H1 (cell line): ENCODE data around the gene SCN7A. TPM values are rescaled to one million over a fixed set of nuclear protein-coding genes. Genes with fewer than 3 reads are reported as not detected.

Experiments
- CTCF ChIA-PET: fragments of 300-600 bp; sonication (Branson Sonifier 250); formaldehyde crosslinking; loops from one replicate; lab custom pipeline; 2021; ENCODE audit not compliant: partially characterized antibody; lab: Charles Lee
- POLR2A ChIA-PET: fragments of 300-600 bp; sonication (Branson Sonifier 250); formaldehyde crosslinking; loops from one replicate; lab custom pipeline; 2021; ENCODE audit warnings: inconsistent platforms; ENCODE audit not compliant: partially characterized antibody; lab: Charles Lee
- DNase-seq, 2 experiments: peaks; one replicate each; pipeline versions ENCODE4 v3.0.0 to v3.0.0-alpha.2; 2010 to 2022; ENCODE audit warnings: low spot score in 2 of 2, low read depth in 1 of 2, mixed read lengths in 1 of 2
- FAIRE-seq: peaks from 2 replicates; lab custom pipeline; 2011; peaks lifted over from hg19 to GRCh38; lab: Jason Lieb, UNC
- H2AFZ ChIP-seq: 2 replicates; pipeline ENCODE4 v1.8.1; 2012; ENCODE audit warnings: low read length, inconsistent platforms
- H2AK5ac ChIP-seq: 2 replicates; pipeline ENCODE4 v1.6.1; 2013; ENCODE audit warnings: low read depth, low read length
- H2BK120ac ChIP-seq: replicated peaks from 2 replicates; pipeline ENCODE3; 2013; ENCODE audit warnings: low read depth, low read length, inconsistent platforms
- H2BK12ac ChIP-seq: 2 replicates; pipeline ENCODE4 v1.6.1; 2013; ENCODE audit warnings: low read depth, low read length
- H2BK15ac ChIP-seq: 2 replicates; pipeline ENCODE4 v1.6.1; 2013; ENCODE audit warnings: low read length
- H2BK20ac ChIP-seq: 2 replicates; pipeline ENCODE4 v1.6.1; 2013; ENCODE audit warnings: low read length
- H2BK5ac ChIP-seq: 2 replicates; pipeline ENCODE4 v1.6.1; 2013; ENCODE audit warnings: low read depth, low read length
- H3K14ac ChIP-seq: 2 replicates; pipeline ENCODE4 v1.6.1; 2013; ENCODE audit warnings: inconsistent platforms; ENCODE audit not compliant: insufficient read length
- H3K18ac ChIP-seq: 2 replicates; pipeline ENCODE4 v1.6.1; 2013; ENCODE audit warnings: low read length; ENCODE audit errors: extremely low read depth
- H3K23ac ChIP-seq: 2 replicates; pipeline ENCODE4 v1.6.1; 2013; ENCODE audit warnings: inconsistent platforms; ENCODE audit not compliant: insufficient read length
- H3K23me2 ChIP-seq: 2 replicates; pipeline ENCODE4 v1.6.1; 2013; ENCODE audit warnings: low read depth, low read length
- H3K27ac ChIP-seq: 2 replicates; pipeline ENCODE4 v1.6.1; 2011; ENCODE audit warnings: low read depth, low read length, inconsistent platforms
- H3K27me3 ChIP-seq, 4 experiments: replicated peaks in 1 of 4; 1 replicate in 1 of 4; 2 replicates in 3 of 4; pipeline versions ENCODE4 v1.6.1 to v1.8.1; 2011 to 2013; ENCODE audit warnings: low read length in 3 of 4, mild to moderate bottlenecking in 3 of 4, inconsistent platforms in 2 of 4, mixed read lengths in 2 of 4, moderate library complexity in 1 of 4; ENCODE audit not compliant: control insufficient read depth in 3 of 4, insufficient read depth in 3 of 4; ENCODE audit errors: extremely low read depth in 1 of 4
- H3K36me3 ChIP-seq, 4 experiments: 2 replicates each; pipeline versions ENCODE4 v1.6.1 to v1.8.1; 2011 to 2013; ENCODE audit warnings: mild to moderate bottlenecking in 4 of 4, low read length in 3 of 4, moderate library complexity in 2 of 4, control low read depth in 1 of 4, inconsistent platforms in 1 of 4; ENCODE audit not compliant: insufficient read depth in 4 of 4, control insufficient read depth in 2 of 4
- H3K4ac ChIP-seq: replicated peaks from 2 replicates; pipeline ENCODE3; 2013; ENCODE audit warnings: low read length, low read depth, mixed read lengths, inconsistent platforms; ENCODE audit not compliant: insufficient read length
- H3K4me1 ChIP-seq, 4 experiments: replicated peaks in 1 of 4; 1 replicate in 1 of 4; 2 replicates in 3 of 4; pipeline versions ENCODE4 v1.6.1 to v1.8.1; 2011 to 2013; ENCODE audit warnings: low read length in 3 of 4, inconsistent platforms in 2 of 4, mixed read lengths in 1 of 4; ENCODE audit not compliant: insufficient read depth in 4 of 4, control insufficient read depth in 3 of 4
- H3K4me2 ChIP-seq, 2 experiments: 2 replicates each; pipeline versions ENCODE4 v1.6.1 to v1.8.1; 2011 to 2013; ENCODE audit warnings: low read depth in 2 of 2, low read length in 2 of 2, control low read depth in 1 of 2, inconsistent platforms in 1 of 2, mild to moderate bottlenecking in 1 of 2; ENCODE audit not compliant: insufficient read depth in 1 of 2
- H3K4me3 ChIP-seq, 4 experiments: fragments of 200-600, 300-600 bp in 1 of 4; sonication (generic), shearing (Covaris generic), sonication (Bioruptor Twin) in 1 of 4; 2 replicates each; pipeline versions ENCODE4 v1.5.1 to v1.8.1; 2011 to 2016; ENCODE audit warnings: low read length in 4 of 4, low read depth in 3 of 4, control low read depth in 2 of 4, inconsistent platforms in 2 of 4, mild to moderate bottlenecking in 2 of 4, mixed read lengths in 1 of 4, moderate library complexity in 1 of 4; ENCODE audit not compliant: insufficient read depth in 2 of 4; ENCODE audit errors: extremely low read depth in 1 of 4
- H3K56ac ChIP-seq: replicated peaks from 2 replicates; pipeline ENCODE3; 2013; ENCODE audit warnings: low read depth, mild to moderate bottlenecking, mixed read lengths, low read length, inconsistent platforms; ENCODE audit not compliant: insufficient read length
- H3K79me1 ChIP-seq: 2 replicates; pipeline ENCODE4 v1.6.1; 2013; ENCODE audit warnings: low read depth, low read length, control low read depth
- H3K79me2 ChIP-seq, 2 experiments: 2 replicates each; pipeline versions ENCODE4 v1.6.1 to v1.8.1; 2012 to 2013; ENCODE audit warnings: low read length in 2 of 2, mild to moderate bottlenecking in 2 of 2, inconsistent platforms in 1 of 2; ENCODE audit not compliant: insufficient read depth in 2 of 2, control insufficient read depth in 1 of 2
- H3K9ac ChIP-seq, 4 experiments: replicated peaks in 1 of 4; 1 replicate in 1 of 4; 2 replicates in 3 of 4; pipeline versions ENCODE4 v1.6.1 to v1.8.1; 2011 to 2013; ENCODE audit warnings: low read depth in 3 of 4, low read length in 3 of 4, control low read depth in 2 of 4, mild to moderate bottlenecking in 2 of 4, moderate library complexity in 2 of 4, inconsistent platforms in 1 of 4; ENCODE audit errors: extremely low read depth in 1 of 4
- H3K9me3 ChIP-seq, 2 experiments: 2 replicates each; pipeline versions ENCODE4 v1.6.1 to v1.8.1; 2012 to 2013; ENCODE audit warnings: mild to moderate bottlenecking in 2 of 2, moderate library complexity in 2 of 2, control low read depth in 1 of 2, inconsistent platforms in 1 of 2, low read depth in 1 of 2, low read length in 1 of 2, mixed read lengths in 1 of 2; ENCODE audit not compliant: insufficient read depth in 2 of 2
- H4K20me1 ChIP-seq, 2 experiments: replicated peaks in 1 of 2; 2 replicates each; pipeline versions ENCODE3 to v1.8.1; 2011 to 2013; ENCODE audit warnings: inconsistent platforms in 2 of 2, low read length in 2 of 2, mild to moderate bottlenecking in 1 of 2; ENCODE audit not compliant: insufficient read depth in 2 of 2, control insufficient read depth in 1 of 2
- H4K5ac ChIP-seq: 2 replicates; pipeline ENCODE4 v1.6.1; 2013; ENCODE audit warnings: low read length, low read depth, mixed read lengths, inconsistent platforms; ENCODE audit not compliant: insufficient read length
- H4K8ac ChIP-seq: 2 replicates; pipeline ENCODE4 v1.8.0; 2013; ENCODE audit warnings: mild to moderate bottlenecking, moderate library complexity, low read length, inconsistent platforms; ENCODE audit not compliant: insufficient read depth; ENCODE audit errors: extremely low read depth
- H4K91ac ChIP-seq: replicated peaks from 2 replicates; pipeline ENCODE3; 2013; ENCODE audit warnings: low read length, mixed read lengths, inconsistent platforms; ENCODE audit not compliant: insufficient read length
- CBX8 ChIP-seq: fragments of 300-800, 300-1000 bp; sonication (generic); IDR thresholded peaks from 2 replicates; pipeline ENCODE4 v1.7.1; 2016; ENCODE audit warnings: low read depth, low read length, borderline replicate concordance
- GABPA ChIP-seq: IDR thresholded peaks from 2 replicates; pipeline ENCODE4 v1.6.1; 2011; ENCODE audit warnings: mild to moderate bottlenecking, low read length, moderate library complexity, borderline replicate concordance; ENCODE audit not compliant: insufficient read depth
- JUN ChIP-seq: IDR thresholded peaks from 2 replicates; pipeline ENCODE4 v1.6.1; 2011; ENCODE audit warnings: low read depth, mild to moderate bottlenecking, improper control_type of control experiment, low read length
- PHF8 ChIP-seq: fragments of 200-600 bp; sonication (generic); conservative IDR thresholded peaks from 2 replicates; pipeline ENCODE4 v1.7.1; 2012; ENCODE audit warnings: low read depth, mild to moderate bottlenecking, inconsistent platforms, low read length, moderate library complexity
- POLR2AphosphoS5 ChIP-seq: IDR thresholded peaks from 2 replicates; pipeline ENCODE4 v1.6.1; 2011; ENCODE audit warnings: low read depth, low read length
- SP4 ChIP-seq: IDR thresholded peaks from 2 replicates; pipeline ENCODE4 v1.6.1; 2012; ENCODE audit warnings: low read length, inconsistent platforms
- USF2 ChIP-seq: IDR thresholded peaks from 2 replicates; pipeline ENCODE4 v1.6.1; 2011; ENCODE audit warnings: low read length, improper control_type of control experiment
- WGBS, 2 experiments: shearing (Covaris generic) in 1 of 2; methylation state at CpG; one replicate each; pipeline versions ENCODE4 v1.1.6 to v1.1.7; 2013 to 2015; ENCODE audit warnings: low lambda C conversion rate in 2 of 2, mixed read lengths in 2 of 2, inconsistent platforms in 1 of 2, low coverage in 1 of 2, missing lambda C conversion rate in 1 of 2; ENCODE audit not compliant: insufficient replicate concordance in 2 of 2, insufficient coverage in 1 of 2, insufficient read length in 1 of 2; ENCODE audit errors: extremely low coverage in 1 of 2, missing lambda C conversion rate in 1 of 2; 5-methylcytosine and 5-hydroxymethylcytosine counted together
- polyA plus RNA-seq, 7 experiments: library from polyadenylated mRNA; depleted of rRNA in 3 of 7; stranded (reverse) in 5 of 7; unstranded in 2 of 7; fragments of >200 nt in 5 of 7; fragments of 200-250 nt in 2 of 7; gene quantifications; 1 replicate in 5 of 7; 2 replicates in 1 of 7; 4 replicates in 1 of 7; pipeline versions ENCODE4 v1.2.1 to v1.2.3, GENCODE V29; 2011 to 2013; ENCODE audit warnings: missing spikeins in 2 of 7, mixed read lengths in 2 of 7
- total RNA-seq: library from RNA; stranded (reverse); fragmentation: NEBNext Ultra II Directional; extraction: Animal tissue kit (Norgen Biotek cat#: 25700); gene quantifications from 2 replicates; pipeline ENCODE4 v1.2.1, GENCODE V29; 2021

SCN7A gene
- total and polyA plus RNA-seq, 2 of the 8 experiments (the other 6 are each of a cell fraction or from before 2014, with no cell fraction given): 0.09 to 0.19 TPM

- ChIA-PET POLR2A (no interaction called here), CTCF (interaction anchor here (0.7 to 1.6 kb wide), 3 partner anchors 17 to 63 kb away, joined by 3 to 4 read pairs (median 3); no protein-coding TSS in a partner anchor)
- no peaks in the 10 kb centered on the region; a peak in 1 of 8 replicates for H3K36me3 ChIP-seq
- no peak overlapping the region for H3K18ac ChIP-seq
- H3K27ac ChIP-seq: no peak overlapping the region
- H2BK120ac ChIP-seq: no peak overlapping the region
- H3K27me3 ChIP-seq: no peaks in the 10 kb centered on the region
- no peak for DNase-seq
- H3K23ac ChIP-seq: no peak overlapping the region
- H2BK12ac ChIP-seq: no peak overlapping the region
- H3K23me2 ChIP-seq: no peaks in the 10 kb centered on the region; the same call in 1 of the 2 replicates
- no peaks in the 10 kb centered on the region for H4K20me1 ChIP-seq
- no peak overlapping the region for H4K91ac ChIP-seq
- H3K79me1 ChIP-seq: no peaks in the 10 kb centered on the region
- H3K4ac ChIP-seq: no peak overlapping the region
- no peak overlapping the region for H2BK20ac ChIP-seq
- H2AK5ac ChIP-seq: no peak overlapping the region
- no peak overlapping the region for H3K14ac ChIP-seq
- no peaks in the 10 kb centered on the region for H3K9me3 ChIP-seq
- H3K79me2 ChIP-seq: no peaks in the 10 kb centered on the region
- H3K4me1 ChIP-seq: no peaks in the 10 kb centered on the region
- H3K4me3 ChIP-seq: no peak overlapping the region
- H2BK5ac ChIP-seq: no peak overlapping the region
- H4K8ac ChIP-seq: no peak overlapping the region
- H2BK15ac ChIP-seq: no peak overlapping the region
- no peak for FAIRE-seq
- 89% methylated on average over 2 of the region's 2 CpGs; no CpG with 5 or more reads in 1 of the 2 experiments for WGBS, 2 experiments
- no peak overlapping the region for H3K56ac ChIP-seq
- H2AFZ ChIP-seq: no peak overlapping the region
- no peak overlapping the region for H4K5ac ChIP-seq
- no peak overlapping the region for H3K9ac ChIP-seq
- no peak overlapping the region for H3K4me2 ChIP-seq
- TF ChIP-seq JUN (no peak), USF2 (no peak), GABPA (no peak), POLR2AphosphoS5 (no peak), CBX8 (no peak), PHF8 (no peak), SP4 (no peak)
Observed at GRCh38 chr2:166454006-166454595, 39.9 kb downstream of the SCN7A start.
